Measurements from ENCODE around the gene KIF5A. TPM values are rescaled to one million over a fixed set of nuclear protein-coding genes. Genes with fewer than 3 reads are reported as not detected.
"Not testable (repeated sequence)": the region's sequence is repeated elsewhere in the genome, so short reads cannot be mapped to it uniquely, and the experiment has no call there.

Gene KIF5A
- polyA plus RNA-seq, 3 donors, result 0.01 TPM; not detected in 2

GRCh38 chr12:57568838-57569237, 19.0 kb downstream of the KIF5A start:
- no peak for TF ChIP-seq CTCF (IDR thresholded peaks at IDR 0.05)
- H3K4me1 Mint-ChIP-seq, result no peaks in the 10 kb centered on the region
- H2AFZ ChIP-seq (ENCODE audit: insufficient read depth, low read depth, low read length, poor library complexity, severe bottlenecking), result no peak overlapping the region
- H3K27me3 ChIP-seq (ENCODE audit: control insufficient read depth in 2 of 2, insufficient read depth in 2 of 2, low read length in 2 of 2), result no peaks in the 10 kb centered on the region
- intact Hi-C loops (cut with micrococcal nuclease), result no loop called here
- peaks cover 7 to 15% (median 8%) of the 10 kb centered on the region in 3 donors for H3K27me3 Mint-ChIP-seq (ENCODE audit: low read depth in 3 of 3)
- H3K27ac Mint-ChIP-seq, result no peak overlapping the region
- H3K9me3 ChIP-seq (replicated peaks in 1 of 2; ENCODE audit: control insufficient read depth in 1 of 2, insufficient read depth in 1 of 2, low read length in 2 of 2), result no peaks in the 10 kb centered on the region
- H4K20me1 ChIP-seq (ENCODE audit: insufficient read depth, low read length), result no peaks in the 10 kb centered on the region
- H3K79me2 ChIP-seq (ENCODE audit: insufficient read depth, low read length), result no peaks in the 10 kb centered on the region
- H3K4me1 ChIP-seq (ENCODE audit: control insufficient read depth in 1 of 2, insufficient read depth in 2 of 2, low read length in 2 of 2), result no peaks in the 10 kb centered on the region
- no peak overlapping the region for H3K9ac ChIP-seq (ENCODE audit: insufficient read depth, low read length, poor library complexity, severe bottlenecking)
- peaks cover 0 to 1% (median 0%) of the 10 kb centered on the region in 7 donors for H3K9me3 Mint-ChIP-seq
- H3K36me3 Mint-ChIP-seq, result no peaks in the 10 kb centered on the region
- H3K36me3 ChIP-seq (replicated peaks in 1 of 2; ENCODE audit: control insufficient read depth in 1 of 2, insufficient read depth in 2 of 2, low read length in 2 of 2), result no peaks in the 10 kb centered on the region
- no peak overlapping the region for H3K4me2 ChIP-seq (replicated peaks; ENCODE audit: extremely low read depth, low read length, poor library complexity, severe bottlenecking)
- no peak overlapping the region for H3K27ac ChIP-seq (ENCODE audit: low read depth in 1 of 2, low read length in 2 of 2)
- WGBS (ENCODE audit: insufficient coverage), result 65% methylated on average over 3 of the region's 6 CpGs
- DNase-seq, result no peak
- no peak overlapping the region for H3K4me3 Mint-ChIP-seq
- H3K4me3 ChIP-seq (replicated peaks in 1 of 3; ENCODE audit: low read depth in 2 of 3, low read length in 3 of 3), result no peak overlapping the region

GRCh38 chr12:57569858-57570257, 20.0 kb downstream of the KIF5A start:
- DNase-seq, result no peak
- no peak overlapping the region for H3K27ac Mint-ChIP-seq
- no peaks in the 10 kb centered on the region for H3K4me1 Mint-ChIP-seq
- H3K4me3 Mint-ChIP-seq, result no peak overlapping the region
- no peak overlapping the region for H2AFZ ChIP-seq (ENCODE audit: insufficient read depth, low read depth, low read length, poor library complexity, severe bottlenecking)
- H3K9ac ChIP-seq (ENCODE audit: insufficient read depth, low read length, poor library complexity, severe bottlenecking), result no peak overlapping the region
- WGBS (ENCODE audit: insufficient coverage), result 97% methylated on average over 8 of the region's 18 CpGs
- H3K9me3 Mint-ChIP-seq, result no peaks in the 10 kb centered on the region
- H3K27ac ChIP-seq (ENCODE audit: low read depth in 1 of 2, low read length in 2 of 2), result no peak overlapping the region
- no peak for TF ChIP-seq CTCF (IDR thresholded peaks at IDR 0.05)
- peaks cover 6 to 8% (median 7%) of the 10 kb centered on the region in 3 donors for H3K27me3 Mint-ChIP-seq (ENCODE audit: low read depth in 3 of 3)
- no peaks in the 10 kb centered on the region for H3K36me3 Mint-ChIP-seq
- no peaks in the 10 kb centered on the region for H3K4me1 ChIP-seq (ENCODE audit: control insufficient read depth in 1 of 2, insufficient read depth in 2 of 2, low read length in 2 of 2)
- H4K20me1 ChIP-seq (ENCODE audit: insufficient read depth, low read length), result no peaks in the 10 kb centered on the region
- intact Hi-C loops (cut with micrococcal nuclease), result no loop called here
- H3K4me3 ChIP-seq (replicated peaks in 1 of 3; ENCODE audit: low read depth in 2 of 3, low read length in 3 of 3), result no peak overlapping the region
- no peak overlapping the region for H3K4me2 ChIP-seq (replicated peaks; ENCODE audit: extremely low read depth, low read length, poor library complexity, severe bottlenecking)
- no peaks in the 10 kb centered on the region for H3K9me3 ChIP-seq (replicated peaks in 1 of 2; ENCODE audit: control insufficient read depth in 1 of 2, insufficient read depth in 1 of 2, low read length in 2 of 2)
- H3K27me3 ChIP-seq (ENCODE audit: control insufficient read depth in 2 of 2, insufficient read depth in 2 of 2, low read length in 2 of 2), result no peaks in the 10 kb centered on the region
- no peaks in the 10 kb centered on the region for H3K36me3 ChIP-seq (replicated peaks in 1 of 2; ENCODE audit: control insufficient read depth in 1 of 2, insufficient read depth in 2 of 2, low read length in 2 of 2)
- H3K79me2 ChIP-seq (ENCODE audit: insufficient read depth, low read length), result no peaks in the 10 kb centered on the region

- WGBS (ENCODE audit: insufficient coverage), result 97% methylated on average over 3 of the region's 13 CpGs
- H3K4me3 ChIP-seq (replicated peaks in 1 of 3; ENCODE audit: low read depth in 2 of 3, low read length in 3 of 3); H4K20me1 ChIP-seq (ENCODE audit: insufficient read depth, low read length); H2AFZ ChIP-seq (ENCODE audit: insufficient read depth, low read depth, low read length, poor library complexity, severe bottlenecking); H3K4me3 Mint-ChIP-seq; H3K9me3 Mint-ChIP-seq; H3K36me3 Mint-ChIP-seq; H3K79me2 ChIP-seq (ENCODE audit: insufficient read depth, low read length); H3K4me2 ChIP-seq (replicated peaks; ENCODE audit: extremely low read depth, low read length, poor library complexity, severe bottlenecking); DNase-seq; H3K27me3 ChIP-seq (ENCODE audit: control insufficient read depth in 2 of 2, insufficient read depth in 2 of 2, low read length in 2 of 2); H3K36me3 ChIP-seq (replicated peaks in 1 of 2; ENCODE audit: control insufficient read depth in 1 of 2, insufficient read depth in 2 of 2, low read length in 2 of 2); H3K27ac Mint-ChIP-seq; H3K4me1 ChIP-seq (ENCODE audit: control insufficient read depth in 1 of 2, insufficient read depth in 2 of 2, low read length in 2 of 2); H3K9me3 ChIP-seq (replicated peaks in 1 of 2; ENCODE audit: control insufficient read depth in 1 of 2, insufficient read depth in 1 of 2, low read length in 2 of 2); intact Hi-C loops (cut with micrococcal nuclease); H3K4me1 Mint-ChIP-seq; H3K27ac ChIP-seq (ENCODE audit: low read depth in 1 of 2, low read length in 2 of 2); H3K9ac ChIP-seq (ENCODE audit: insufficient read depth, low read length, poor library complexity, severe bottlenecking): not testable (repeated sequence)
- peaks cover 6 to 11% (median 10%) of the 10 kb centered on the region in 3 donors for H3K27me3 Mint-ChIP-seq (ENCODE audit: low read depth in 3 of 3)
These were observed 20.6 kb downstream of the KIF5A start for GRCh38 chr12:57570438-57570837.

All from CD14-positive monocyte (primary cell).